ENCODE data around the gene CD55.

GRCh38 chr1:207396168-207396746, 74.8 kb downstream of the CD55 start:
- no peak for TF ChIP-seq CTCF (IDR thresholded peaks at IDR 0.05; ENCODE audit: low read depth, low read length, poor library complexity, severe bottlenecking)
- TF ChIP-seq EZH2phosphoT487 (IDR thresholded peaks at IDR 0.05; ENCODE audit: borderline replicate concordance, low read length): no peak
